Stimulated activated CD4-positive, alpha-beta T cell treated with anti-CD3 and anti-CD28 coated beads, Interleukin-2, amount 100 ng/mL, for 4 hours (primary cell): ENCODE data around the gene USPL1.
A peak's percentile ranks its signal among the peaks of the same experiment; 100 is the strongest.
"Not testable (repeated sequence)": the region's sequence is repeated elsewhere in the genome, so short reads cannot be mapped to it uniquely, and the experiment has no call there.

Experiments used
- DNase-seq: peaks from one replicate; pipeline ENCODE4 v3.0.0-alpha.2; 2020; ENCODE audit warnings: low read depth

USPL1 gene

DNA sequence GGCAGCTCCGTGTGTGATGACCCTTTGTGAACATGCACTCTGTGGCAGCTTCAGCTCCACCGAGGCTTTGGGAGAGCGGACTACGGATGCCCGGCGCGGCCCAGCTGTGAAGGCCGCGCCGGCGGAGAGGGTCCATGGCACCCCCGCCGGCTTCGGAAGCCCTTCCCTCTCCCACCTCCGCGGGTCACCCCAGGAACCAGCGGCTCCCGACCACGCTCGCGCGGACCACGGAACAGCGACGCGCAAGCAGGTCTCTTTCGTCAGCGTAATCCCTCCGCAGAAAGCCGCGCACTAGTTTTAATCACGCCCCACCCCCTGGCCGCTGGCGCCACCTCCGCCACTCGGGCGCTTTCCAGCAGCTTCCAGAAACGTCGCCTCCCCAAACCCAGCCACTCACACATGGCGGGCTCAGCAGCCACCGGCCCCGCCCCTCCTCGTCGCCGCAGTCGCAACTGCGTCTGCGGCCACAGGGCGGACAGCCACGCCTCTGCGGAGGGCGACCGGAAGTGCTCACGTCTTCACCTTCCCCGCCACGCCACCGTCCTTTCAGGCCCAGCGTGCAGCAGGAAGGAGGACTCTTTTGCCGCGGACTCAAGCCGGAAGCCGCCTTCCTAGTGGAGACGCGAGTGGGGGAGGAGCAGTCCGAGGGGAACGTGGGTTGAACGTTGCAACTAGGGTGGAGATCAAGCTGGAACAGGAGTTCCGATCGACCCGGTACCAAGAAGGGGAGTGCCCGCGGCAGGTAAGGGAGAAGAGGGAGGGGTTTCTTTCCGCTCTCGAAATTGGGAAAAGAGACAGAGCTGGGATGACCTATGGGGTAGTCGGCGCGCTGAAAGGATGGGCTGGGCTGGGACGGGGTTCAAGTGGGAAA, at the start of gene USPL1:
TSS of gene USPL1 (plus strand) at position 606 of the 871 bp plus-strand sequence. CDS start 3,221 bp downstream, outside the sequence.
- peak; percentile 96 for DNase-seq

GRCh38 chr13:30569901-30570576, 47.7 kb upstream of the USPL1 start:
- no peak for DNase-seq

- DNase-seq = no peak
These were observed 47.0 kb upstream of the USPL1 start for GRCh38 chr13:30570691-30571090.

GRCh38 chr13:30572859-30573275, 44.9 kb upstream of the USPL1 start:
- DNase-seq = no peak

DNA sequence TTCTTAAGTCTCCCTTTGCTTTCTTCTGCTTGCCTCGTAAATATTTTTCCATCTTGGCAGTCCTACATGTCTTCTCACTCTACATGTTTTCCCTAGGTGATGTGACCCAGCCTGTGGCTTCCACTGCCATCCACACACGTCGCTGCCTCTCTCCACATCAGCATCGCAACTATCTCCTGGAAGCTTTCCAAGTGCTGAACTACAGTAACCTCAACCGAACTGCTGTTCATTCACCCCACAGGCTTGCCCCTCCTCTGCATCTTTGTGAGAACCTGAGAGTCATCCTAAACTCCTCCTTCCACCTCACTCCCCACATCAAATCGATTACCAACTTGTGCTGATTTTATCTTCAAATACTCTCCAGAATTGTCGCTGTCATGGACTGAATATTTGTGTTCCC, 41.2 kb upstream of the USPL1 start:
- peak; percentile 21 for DNase-seq

GRCh38 chr13:30577401-30577852, 40.3 kb upstream of the USPL1 start:
- peak; percentile 7 for DNase-seq

DNA sequence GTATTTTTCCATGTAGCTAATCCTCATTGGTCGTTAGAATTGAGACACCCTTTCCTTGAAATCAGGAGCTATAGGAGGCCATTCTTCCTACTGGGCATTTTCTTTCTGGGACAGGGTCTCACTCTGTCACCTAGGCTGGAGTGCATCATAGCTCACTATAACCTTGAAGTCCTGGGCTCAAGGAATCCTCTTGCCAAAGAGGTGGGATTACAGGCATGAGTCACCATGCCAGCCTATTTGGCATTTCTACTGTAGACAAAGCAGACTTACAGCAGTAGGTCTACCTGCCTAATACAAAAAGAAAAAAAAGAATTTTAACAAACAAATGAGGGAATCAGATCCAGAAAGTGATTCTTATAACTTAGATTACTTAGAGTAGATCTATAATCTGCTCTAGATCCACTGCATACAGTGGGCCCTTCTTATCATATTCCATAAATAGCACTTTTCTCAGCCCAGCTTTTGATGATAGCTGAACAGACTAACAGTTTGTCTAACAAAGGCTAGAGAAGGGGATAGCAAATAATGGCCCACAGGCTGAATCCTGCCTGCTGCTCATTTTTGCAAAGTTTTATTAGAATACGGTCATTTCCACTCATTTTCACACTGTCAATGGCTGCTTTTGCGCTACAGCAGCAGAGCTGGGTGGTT, 36.7 kb upstream of the USPL1 start:
- no peak for DNase-seq

DNA sequence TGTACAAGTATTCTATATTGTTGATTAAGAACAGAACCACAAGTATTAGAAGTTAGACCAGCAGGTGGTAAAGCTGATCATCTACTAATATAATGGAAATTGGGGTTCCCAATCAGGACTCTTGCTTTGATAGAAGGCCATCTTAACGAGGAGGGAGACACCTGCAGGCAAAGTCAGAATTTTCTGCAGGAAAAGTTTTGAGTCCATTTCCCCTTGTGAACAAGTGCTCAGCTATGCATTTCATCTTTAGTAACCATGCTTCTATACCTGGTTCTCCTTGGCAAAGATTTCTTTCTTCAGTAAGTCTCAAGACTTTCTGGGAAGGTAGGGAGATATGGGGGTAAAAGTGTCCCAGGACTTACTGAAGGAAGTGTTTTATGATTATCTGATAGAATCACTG, 36.1 kb upstream of the USPL1 start:
- no peak for DNase-seq

DNA sequence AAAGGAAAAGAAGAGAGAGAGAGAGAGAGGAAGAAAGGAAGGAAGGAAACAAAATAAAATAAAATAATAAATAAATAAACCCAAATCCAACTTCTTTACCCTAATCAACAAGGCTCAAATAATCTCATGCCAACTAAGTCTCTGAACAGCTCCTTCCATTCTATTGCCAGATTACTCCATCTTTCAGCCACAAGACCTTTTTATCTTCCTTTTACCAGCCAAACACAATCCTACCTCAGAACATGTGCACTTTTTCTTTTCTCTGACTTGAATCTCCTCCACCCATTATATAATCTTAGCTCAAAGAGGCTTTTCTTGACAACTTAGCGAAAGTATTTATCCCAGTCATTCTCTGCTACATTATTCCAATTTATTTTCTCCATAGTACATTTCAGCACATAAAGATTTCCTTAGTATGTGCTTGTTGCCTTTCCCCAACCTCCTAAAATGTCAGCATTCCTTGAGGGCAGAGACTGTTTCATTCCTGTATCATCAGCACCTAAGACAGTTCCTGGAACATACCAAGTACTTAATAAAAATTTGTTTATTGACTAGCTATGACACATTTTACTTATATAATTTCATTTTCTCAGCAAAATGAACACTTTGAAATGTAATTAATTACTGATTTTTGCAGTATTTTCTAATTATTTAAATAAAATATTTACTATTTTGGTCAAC, 33.5 kb upstream of the USPL1 start:
- DNase-seq = no peak

DNA sequence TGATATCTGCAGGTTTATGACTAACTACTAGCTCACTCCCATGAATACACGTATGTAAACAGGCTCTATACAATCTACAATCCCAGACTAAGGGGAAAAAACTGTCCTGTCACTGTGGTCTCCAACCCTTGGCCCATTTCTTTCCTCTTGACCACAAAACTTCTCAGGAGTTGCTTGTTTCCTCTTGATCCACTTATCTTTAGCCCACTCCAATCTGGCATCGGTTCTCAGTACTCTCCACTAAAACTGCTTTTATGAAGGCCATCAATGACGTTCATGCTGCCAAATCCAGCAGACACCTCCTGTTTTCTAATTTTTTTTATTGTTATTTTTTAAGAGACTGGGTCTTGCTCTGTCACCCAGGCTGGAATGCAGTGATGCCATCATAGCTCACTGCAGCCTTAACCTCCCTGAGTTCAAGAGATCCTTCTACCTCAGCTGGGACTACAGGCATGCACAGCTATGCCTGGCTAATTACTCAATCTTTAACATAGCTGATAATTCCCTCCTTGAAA, 31.9 kb upstream of the USPL1 start:
- DNase-seq = no peak

DNA sequence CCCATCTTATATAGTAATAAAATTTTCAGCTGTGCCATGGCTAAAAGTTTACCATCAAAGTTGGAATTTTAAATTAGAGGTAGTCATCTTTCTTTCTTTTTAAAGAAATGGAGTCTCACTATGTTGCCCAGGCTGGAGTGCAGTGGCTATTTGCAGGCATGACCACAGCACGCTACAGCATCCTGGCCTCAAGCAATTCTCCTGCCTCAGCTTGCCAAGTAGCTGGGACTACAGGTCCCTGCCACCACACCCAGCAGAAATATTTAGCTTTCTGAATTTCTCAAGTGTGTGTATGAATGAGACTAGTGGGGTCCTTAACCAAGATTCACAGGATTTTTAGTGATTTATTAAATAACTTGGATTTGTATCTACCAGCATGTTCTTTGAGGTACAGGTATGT, 30.5 kb upstream of the USPL1 start:
- no peak for DNase-seq

- DNase-seq = no peak
These were observed 30.0 kb upstream of the USPL1 start for GRCh38 chr13:30587739-30588138.

DNA sequence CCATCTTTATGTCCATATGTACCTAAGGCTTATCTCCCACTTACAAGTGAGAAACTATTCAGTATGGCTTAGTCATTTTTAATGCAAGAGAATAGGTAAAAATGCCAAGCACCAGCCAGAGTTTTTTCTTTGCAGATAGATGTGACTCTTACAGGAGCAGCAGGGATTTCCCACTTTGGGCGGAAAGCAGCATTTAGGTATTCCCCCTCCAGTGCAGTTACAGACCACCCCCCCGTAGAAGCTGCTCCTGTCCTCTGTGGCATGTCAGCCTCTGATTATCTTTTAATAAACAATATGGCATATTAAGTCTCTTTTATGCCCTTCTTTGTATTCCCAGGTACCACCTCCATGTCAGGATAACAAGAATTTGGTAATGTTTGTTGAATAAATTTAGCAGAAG, 24.7 kb upstream of the USPL1 start:
- no peak for DNase-seq

DNA sequence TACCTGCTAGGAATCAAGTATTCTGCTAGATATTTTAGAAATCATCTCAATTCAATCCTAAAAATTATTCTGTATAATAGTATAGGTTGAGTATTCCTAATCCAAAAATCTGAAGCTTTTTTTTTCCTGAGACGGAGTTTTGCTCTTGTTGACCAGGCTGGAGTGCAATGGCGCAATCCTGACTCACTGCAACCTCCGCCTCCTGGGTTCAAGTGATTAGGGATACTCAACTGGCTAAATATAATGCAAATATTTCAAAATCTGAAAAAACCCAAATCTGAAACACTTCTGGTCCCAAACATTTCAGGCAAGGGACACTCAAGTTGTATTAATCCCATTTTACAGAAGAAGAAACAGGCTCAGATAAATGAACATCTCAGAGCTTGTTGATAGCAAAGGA, 17.2 kb upstream of the USPL1 start:
- no peak for DNase-seq

- no peak for DNase-seq
These were observed 15.9 kb upstream of the USPL1 start for GRCh38 chr13:30601836-30602235.

- no peak for DNase-seq
These were observed 12.7 kb upstream of the USPL1 start for GRCh38 chr13:30605052-30605451.

- not testable (repeated sequence) for DNase-seq
These were observed 10.5 kb upstream of the USPL1 start for GRCh38 chr13:30607186-30607585.

DNA sequence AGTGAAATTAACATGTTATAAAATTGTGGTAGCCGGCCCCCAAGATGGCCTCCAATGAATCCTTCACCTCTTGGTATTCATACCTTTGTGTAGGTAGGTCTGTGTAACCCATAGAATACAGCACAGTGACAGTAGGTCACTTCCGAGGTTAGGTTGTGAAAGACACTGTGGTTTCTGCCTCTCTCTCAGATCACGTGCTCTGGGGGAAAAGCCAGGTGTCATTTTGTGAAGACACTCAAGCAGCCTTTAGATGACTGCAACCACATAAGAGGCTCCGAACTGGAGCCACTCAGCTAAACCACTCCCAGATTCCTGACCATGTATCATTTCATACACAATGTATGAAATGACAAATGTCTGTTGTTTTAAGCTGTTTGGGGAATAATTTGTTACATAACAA, 9.8 kb upstream of the USPL1 start:
- DNase-seq = peak; percentile 48

DNA sequence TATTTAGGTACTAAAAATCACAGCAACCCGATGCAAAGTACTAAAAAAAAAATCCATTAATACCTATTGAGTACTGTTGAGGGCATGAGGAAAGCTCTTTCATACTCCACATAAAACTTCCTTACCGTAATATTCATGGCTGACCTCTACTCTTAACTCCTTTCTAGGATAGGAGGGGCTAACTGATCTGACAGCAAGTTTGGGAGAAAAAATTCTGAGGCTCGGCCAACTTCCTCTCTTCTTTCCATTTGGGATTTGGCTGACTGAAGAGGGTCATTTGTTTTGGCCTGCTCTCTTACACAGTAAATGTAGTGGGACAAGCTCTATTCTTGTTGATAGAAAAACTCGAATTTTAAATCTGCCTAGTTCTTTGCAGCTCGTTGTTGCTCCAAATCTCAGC, 9.4 kb upstream of the USPL1 start:
- no peak for DNase-seq

- DNase-seq = no peak
These were observed 7.4 kb upstream of the USPL1 start for GRCh38 chr13:30610311-30610710.

DNA sequence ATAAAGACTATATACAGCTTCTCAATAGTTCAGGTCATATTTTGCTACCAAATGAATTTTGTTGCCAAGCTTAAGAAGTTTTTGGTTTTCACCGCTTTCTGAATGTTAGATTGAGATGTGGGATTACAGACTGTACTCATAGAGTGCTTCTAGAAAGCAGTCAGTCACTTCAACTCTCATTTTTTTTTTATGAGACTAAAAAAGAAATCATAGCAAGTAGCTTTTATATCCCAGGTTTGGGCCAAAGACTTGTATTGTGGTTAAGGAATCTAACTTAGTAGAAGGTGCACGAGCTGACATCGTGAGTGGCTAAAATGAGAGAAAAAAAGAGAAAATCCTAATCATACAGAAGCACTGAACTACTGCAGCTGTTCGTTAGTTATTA, 2.2 kb upstream of the USPL1 start:
- DNase-seq = no peak
